Measurements from ENCODE around the gene SLC36A3. TPM values are rescaled to one million over a fixed set of nuclear protein-coding genes. Genes with fewer than 3 reads are reported as not detected.

SLC36A3 gene
- total and polyA plus RNA-seq, 2 donors (not counting 1 experiment from before 2014, with no cell fraction given), result not detected

DNA sequence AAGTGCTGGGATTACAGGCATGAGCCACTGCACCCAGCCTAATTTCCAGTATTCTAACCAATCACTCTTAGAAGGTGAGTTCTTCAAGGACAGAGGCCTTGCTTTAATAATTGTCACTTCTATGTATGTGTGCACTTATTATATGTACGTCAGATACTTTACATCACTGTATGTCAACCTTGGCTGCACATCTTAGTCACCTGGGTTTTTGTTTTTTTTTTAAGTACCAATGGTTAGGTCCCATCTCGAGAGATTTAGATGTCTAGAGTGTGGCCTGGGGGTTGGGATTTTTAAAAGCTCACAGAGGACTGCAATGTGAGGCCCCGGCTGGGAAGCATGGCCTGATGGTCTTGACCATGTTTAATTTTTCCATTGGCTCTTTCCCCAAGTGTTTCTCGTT, 60.4 kb downstream of the SLC36A3 start:
- POLR2A ChIA-PET, result no interaction called here

More for the DNA sequence above, 60.4 kb downstream of the SLC36A3 start:
- DNase-seq (no peak), ATAC-seq (ENCODE audit: low read depth) (no peak)
- Histone ChIP-seq H3K27me3 (replicated peaks in 1 of 4; ENCODE audit: control extremely low read depth in 1 of 4, control insufficient read depth in 3 of 4, insufficient read depth in 4 of 4, low read length in 3 of 4) (no peaks in the 10 kb centered on the region), H3K4me2 (replicated peaks; ENCODE audit: low read depth, low read length, poor library complexity, severe bottlenecking) (no peak overlapping the region), H3K27ac (ENCODE audit: low read length in 2 of 2) (no peak overlapping the region), H3K9me3 (ENCODE audit: control extremely low read depth in 1 of 3, control insufficient read depth in 2 of 3, insufficient read depth in 1 of 3, low read length in 2 of 3) (no peaks in the 10 kb centered on the region), H2AFZ (ENCODE audit: insufficient read depth, low read depth, low read length, poor library complexity, severe bottlenecking) (no peak overlapping the region), H3K4me3 (ENCODE audit: control extremely low read depth in 1 of 5, extremely low read depth in 1 of 5, insufficient read depth in 1 of 5, low read depth in 2 of 5, low read length in 4 of 5) (no peak overlapping the region), H3K9ac (ENCODE audit: low read length) (no peak overlapping the region), H4K20me1 (ENCODE audit: control insufficient read depth, insufficient read depth, low read length, poor library complexity, severe bottlenecking) (no peaks in the 10 kb centered on the region), H3K36me3 (replicated peaks in 1 of 2; ENCODE audit: control extremely low read depth in 1 of 2, control insufficient read depth in 1 of 2, extremely low read depth in 1 of 2, insufficient read depth in 2 of 2, low read length in 1 of 2) (no peaks in the 10 kb centered on the region), H3K4me1 (ENCODE audit: control insufficient read depth in 2 of 2, insufficient read depth in 2 of 2, low read length in 2 of 2) (peaks cover 49 to 54% of the 10 kb centered on the region in 2 donors), H3K79me2 (ENCODE audit: control insufficient read depth, insufficient read depth, low read length) (peaks cover 28% of the 10 kb centered on the region)
- WGBS (ENCODE audit: insufficient coverage), result no CpG with 5 or more reads among the region's 4 CpGs
- Mint-ChIP-seq H3K9me3 (ENCODE audit: insufficient read depth) (no peaks in the 10 kb centered on the region), H3K4me1 (peaks cover 68% of the 10 kb centered on the region), H3K27ac (peak overlapping the region; percentile 3), H3K4me3 (peak overlapping the region; percentile 32), H3K27me3 (no peaks in the 10 kb centered on the region)
- TF ChIP-seq, protein P1, sequence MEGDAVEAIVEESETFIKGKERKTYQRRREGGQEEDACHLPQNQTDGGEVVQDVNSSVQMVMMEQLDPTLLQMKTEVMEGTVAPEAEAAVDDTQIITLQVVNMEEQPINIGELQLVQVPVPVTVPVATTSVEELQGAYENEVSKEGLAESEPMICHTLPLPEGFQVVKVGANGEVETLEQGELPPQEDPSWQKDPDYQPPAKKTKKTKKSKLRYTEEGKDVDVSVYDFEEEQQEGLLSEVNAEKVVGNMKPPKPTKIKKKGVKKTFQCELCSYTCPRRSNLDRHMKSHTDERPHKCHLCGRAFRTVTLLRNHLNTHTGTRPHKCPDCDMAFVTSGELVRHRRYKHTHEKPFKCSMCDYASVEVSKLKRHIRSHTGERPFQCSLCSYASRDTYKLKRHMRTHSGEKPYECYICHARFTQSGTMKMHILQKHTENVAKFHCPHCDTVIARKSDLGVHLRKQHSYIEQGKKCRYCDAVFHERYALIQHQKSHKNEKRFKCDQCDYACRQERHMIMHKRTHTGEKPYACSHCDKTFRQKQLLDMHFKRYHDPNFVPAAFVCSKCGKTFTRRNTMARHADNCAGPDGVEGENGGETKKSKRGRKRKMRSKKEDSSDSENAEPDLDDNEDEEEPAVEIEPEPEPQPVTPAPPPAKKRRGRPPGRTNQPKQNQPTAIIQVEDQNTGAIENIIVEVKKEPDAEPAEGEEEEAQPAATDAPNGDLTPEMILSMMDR (IDR thresholded peaks at IDR 0.05), result no peak
- TF ChIP-seq EZH2 (IDR thresholded peaks at IDR 0.05; ENCODE audit: borderline replicate concordance, insufficient read depth, low read depth, low read length, poor library complexity, severe bottlenecking), result no peak
- CTCF ChIA-PET, result interaction anchor here (1.2 to 14.0 kb wide), 7 partner anchors 12 to 127 kb away, joined by 3 to 299 read pairs (median 42); partner anchors contain the start of gene CCDC69
- intact Hi-C loops (cut with micrococcal nuclease), result no loop called here
